Smooth muscle cell (in vitro differentiated cells): ENCODE results near the gene CENPA. TPM values are rescaled to one million over a fixed set of nuclear protein-coding genes. Genes with fewer than 3 reads are reported as not detected.

ENCODE experiments used
- DNase-seq: peaks from one replicate; lab custom pipeline; 2025; ENCODE audit not compliant: unreplicated experiment; lab: John Stamatoyannopoulos, UW
- H2AFZ ChIP-seq: fragments of 200-600 bp; sonication (generic); 2 replicates; pipeline ENCODE4 v1.6.0; 2016; ENCODE audit warnings: antibody characterized with exemption, low read depth, mild to moderate bottlenecking
- H3F3A ChIP-seq: fragments of 200-600 bp; sonication (generic); 2 replicates; pipeline ENCODE4 v1.6.0; 2017; ENCODE audit warnings: antibody characterized with exemption, low read depth
- H3K27ac ChIP-seq: fragments of 200-600 bp; sonication (generic); 2 replicates; pipeline ENCODE4 v1.5.1; 2016; ENCODE audit warnings: low read depth, mild to moderate bottlenecking
- H3K27me3 ChIP-seq: fragments of 200-600 bp; sonication (generic); 2 replicates; pipeline ENCODE4 v1.6.1; 2016; ENCODE audit warnings: low read depth, mild to moderate bottlenecking
- H3K36me3 ChIP-seq: fragments of 200-600 bp; sonication (generic); 2 replicates; pipeline ENCODE4 v1.5.1; 2016; ENCODE audit warnings: low read depth
- H3K4me1 ChIP-seq: fragments of 200-600 bp; sonication (generic); 2 replicates; pipeline ENCODE4 v1.5.1; 2016; ENCODE audit warnings: low read depth
- H3K4me2 ChIP-seq: fragments of 200-600 bp; sonication (generic); 2 replicates; pipeline ENCODE4 v1.6.0; 2016; ENCODE audit warnings: mild to moderate bottlenecking
- H3K4me3 ChIP-seq: fragments of 200-600 bp; sonication (generic); 2 replicates; pipeline ENCODE4 v1.5.1; 2016; ENCODE audit warnings: mild to moderate bottlenecking
- H3K79me2 ChIP-seq: fragments of 200-600 bp; sonication (generic); 2 replicates; pipeline ENCODE4 v1.6.0; 2016; ENCODE audit warnings: low read depth, mild to moderate bottlenecking
- H3K9ac ChIP-seq: fragments of 200-600 bp; sonication (generic); 2 replicates; pipeline ENCODE4 v1.6.0; 2016; ENCODE audit warnings: low read depth
- H3K9me3 ChIP-seq: fragments of 200-600 bp; sonication (generic); replicated peaks from 2 replicates; pipeline ENCODE4 v1.5.1; 2016; ENCODE audit warnings: low read depth
- H4K20me1 ChIP-seq: fragments of 200-600 bp; sonication (generic); 2 replicates; pipeline ENCODE4 v1.6.0; 2016; ENCODE audit warnings: low read depth
- CTCF ChIP-seq: fragments of 200-600 bp; sonication (generic); IDR thresholded peaks from 2 replicates; pipeline ENCODE4 v1.5.1; 2017; ENCODE audit warnings: borderline replicate concordance, mild to moderate bottlenecking, antibody characterized with exemption; ENCODE audit not compliant: insufficient read depth, poor library complexity, severe bottlenecking
- WGBS: methylation state at CpG from one replicate; pipeline ENCODE4 v1.1.7; 2016; ENCODE audit warnings: low lambda C conversion rate; 5-methylcytosine and 5-hydroxymethylcytosine counted together
- polyA plus RNA-seq: library from polyadenylated mRNA; unstranded; fragments of >200 nt; fragmentation: Nextera tagmentation; extraction: Ambion mirVana; gene quantifications from 2 replicates; pipeline ENCODE4 v1.2.1, GENCODE V29; 2016
- total RNA-seq: library from RNA; depleted of rRNA; stranded (reverse); fragments of >200 nt; gene quantifications from 2 replicates; pipeline ENCODE4 v1.2.3, GENCODE V29; 2014

CENPA gene
- total and polyA plus RNA-seq, 2 experiments from 2014 or later: 0.58 to 7.6 TPM

- WGBS: 58% methylated on average over 14 of the region's 14 CpGs
- H3F3A ChIP-seq: peaks cover 6% of the 10 kb centered on the region
- H3K4me3 ChIP-seq: no peak overlapping the region
- peaks cover 94% of the 10 kb centered on the region for H4K20me1 ChIP-seq
- H3K4me2 ChIP-seq: no peak overlapping the region
- H2AFZ ChIP-seq: no peak overlapping the region
- H3K9ac ChIP-seq: no peak overlapping the region
- no peaks in the 10 kb centered on the region for H3K9me3 ChIP-seq
- peaks cover 8% of the 10 kb centered on the region for H3K4me1 ChIP-seq
- DNase-seq: no peak
- no peak for TF ChIP-seq CTCF
- H3K36me3 ChIP-seq: no peaks in the 10 kb centered on the region
- H3K79me2 ChIP-seq: peaks cover 59% of the 10 kb centered on the region
- H3K27me3 ChIP-seq: no peaks in the 10 kb centered on the region
- H3K27ac ChIP-seq: peak overlapping the region; percentile 46
These were observed 16.6 kb upstream of the CENPA start for GRCh38 chr2:26769089-26769761.

- Histone ChIP-seq H3K79me2 (peaks cover 47% of the 10 kb centered on the region), H3K27ac (no peak overlapping the region), H3K9me3 (no peaks in the 10 kb centered on the region), H2AFZ (no peak overlapping the region), H3F3A (no peaks in the 10 kb centered on the region), H4K20me1 (peaks cover 100% of the 10 kb centered on the region), H3K27me3 (no peaks in the 10 kb centered on the region), H3K36me3 (no peaks in the 10 kb centered on the region), H3K4me2 (no peak overlapping the region), H3K9ac (no peak overlapping the region), H3K4me3 (no peak overlapping the region), H3K4me1 (no peaks in the 10 kb centered on the region)
- TF ChIP-seq CTCF: peak; percentile 31
- WGBS: 84% methylated on average over 6 of the region's 6 CpGs
- DNase-seq: no peak
These were observed 14.8 kb upstream of the CENPA start for GRCh38 chr2:26770986-26771586.

- Histone ChIP-seq H3K9me3 (no peaks in the 10 kb centered on the region), H3K27me3 (no peaks in the 10 kb centered on the region), H4K20me1 (peaks cover 90% of the 10 kb centered on the region), H3K79me2 (peaks cover 46% of the 10 kb centered on the region), H3F3A (no peaks in the 10 kb centered on the region), H3K4me2 (no peak overlapping the region), H3K4me3 (no peak overlapping the region), H3K4me1 (no peaks in the 10 kb centered on the region), H3K27ac (no peak overlapping the region), H2AFZ (no peak overlapping the region), H3K9ac (no peak overlapping the region), H3K36me3 (peaks cover 2% of the 10 kb centered on the region)
- no peak for TF ChIP-seq CTCF
- WGBS: 89% methylated on average over 13 of the region's 13 CpGs
- no peak for DNase-seq
These were observed 13.5 kb upstream of the CENPA start for GRCh38 chr2:26772064-26773001.
